Smooth muscle cell (in vitro differentiated cells): ENCODE data around the gene SNED1. TPM values are rescaled to one million over a fixed set of nuclear protein-coding genes. Genes with fewer than 3 reads are reported as not detected.

Experiments used
- DNase-seq: peaks from one replicate; lab custom pipeline; 2025; ENCODE audit not compliant: unreplicated experiment; lab: John Stamatoyannopoulos, UW
- H2AFZ ChIP-seq: fragments of 200-600 bp; sonication (generic); 2 replicates; pipeline ENCODE4 v1.6.0; 2016; ENCODE audit warnings: antibody characterized with exemption, low read depth, mild to moderate bottlenecking
- H3F3A ChIP-seq: fragments of 200-600 bp; sonication (generic); 2 replicates; pipeline ENCODE4 v1.6.0; 2017; ENCODE audit warnings: antibody characterized with exemption, low read depth
- H3K27ac ChIP-seq: fragments of 200-600 bp; sonication (generic); 2 replicates; pipeline ENCODE4 v1.5.1; 2016; ENCODE audit warnings: low read depth, mild to moderate bottlenecking
- H3K27me3 ChIP-seq: fragments of 200-600 bp; sonication (generic); 2 replicates; pipeline ENCODE4 v1.6.1; 2016; ENCODE audit warnings: low read depth, mild to moderate bottlenecking
- H3K36me3 ChIP-seq: fragments of 200-600 bp; sonication (generic); 2 replicates; pipeline ENCODE4 v1.5.1; 2016; ENCODE audit warnings: low read depth
- H3K4me1 ChIP-seq: fragments of 200-600 bp; sonication (generic); 2 replicates; pipeline ENCODE4 v1.5.1; 2016; ENCODE audit warnings: low read depth
- H3K4me2 ChIP-seq: fragments of 200-600 bp; sonication (generic); 2 replicates; pipeline ENCODE4 v1.6.0; 2016; ENCODE audit warnings: mild to moderate bottlenecking
- H3K4me3 ChIP-seq: fragments of 200-600 bp; sonication (generic); 2 replicates; pipeline ENCODE4 v1.5.1; 2016; ENCODE audit warnings: mild to moderate bottlenecking
- H3K79me2 ChIP-seq: fragments of 200-600 bp; sonication (generic); 2 replicates; pipeline ENCODE4 v1.6.0; 2016; ENCODE audit warnings: low read depth, mild to moderate bottlenecking
- H3K9ac ChIP-seq: fragments of 200-600 bp; sonication (generic); 2 replicates; pipeline ENCODE4 v1.6.0; 2016; ENCODE audit warnings: low read depth
- H3K9me3 ChIP-seq: fragments of 200-600 bp; sonication (generic); replicated peaks from 2 replicates; pipeline ENCODE4 v1.5.1; 2016; ENCODE audit warnings: low read depth
- H4K20me1 ChIP-seq: fragments of 200-600 bp; sonication (generic); 2 replicates; pipeline ENCODE4 v1.6.0; 2016; ENCODE audit warnings: low read depth
- WGBS: methylation state at CpG from one replicate; pipeline ENCODE4 v1.1.7; 2016; ENCODE audit warnings: low lambda C conversion rate; 5-methylcytosine and 5-hydroxymethylcytosine counted together
- polyA plus RNA-seq: library from polyadenylated mRNA; unstranded; fragments of >200 nt; fragmentation: Nextera tagmentation; extraction: Ambion mirVana; gene quantifications from 2 replicates; pipeline ENCODE4 v1.2.1, GENCODE V29; 2016
- total RNA-seq: library from RNA; depleted of rRNA; stranded (reverse); fragments of >200 nt; gene quantifications from 2 replicates; pipeline ENCODE4 v1.2.3, GENCODE V29; 2014
- TF ChIP-seq, protein P1 (sequence below): fragments of 200-600 bp; sonication (generic); IDR thresholded peaks from 2 replicates; pipeline ENCODE4 v1.5.1; 2017; ENCODE audit warnings: borderline replicate concordance, mild to moderate bottlenecking, antibody characterized with exemption; ENCODE audit not compliant: insufficient read depth, poor library complexity, severe bottlenecking

Gene SNED1
- total and polyA plus RNA-seq, 2 experiments from 2014 or later: 0.36 to 3.0 TPM

DNA sequence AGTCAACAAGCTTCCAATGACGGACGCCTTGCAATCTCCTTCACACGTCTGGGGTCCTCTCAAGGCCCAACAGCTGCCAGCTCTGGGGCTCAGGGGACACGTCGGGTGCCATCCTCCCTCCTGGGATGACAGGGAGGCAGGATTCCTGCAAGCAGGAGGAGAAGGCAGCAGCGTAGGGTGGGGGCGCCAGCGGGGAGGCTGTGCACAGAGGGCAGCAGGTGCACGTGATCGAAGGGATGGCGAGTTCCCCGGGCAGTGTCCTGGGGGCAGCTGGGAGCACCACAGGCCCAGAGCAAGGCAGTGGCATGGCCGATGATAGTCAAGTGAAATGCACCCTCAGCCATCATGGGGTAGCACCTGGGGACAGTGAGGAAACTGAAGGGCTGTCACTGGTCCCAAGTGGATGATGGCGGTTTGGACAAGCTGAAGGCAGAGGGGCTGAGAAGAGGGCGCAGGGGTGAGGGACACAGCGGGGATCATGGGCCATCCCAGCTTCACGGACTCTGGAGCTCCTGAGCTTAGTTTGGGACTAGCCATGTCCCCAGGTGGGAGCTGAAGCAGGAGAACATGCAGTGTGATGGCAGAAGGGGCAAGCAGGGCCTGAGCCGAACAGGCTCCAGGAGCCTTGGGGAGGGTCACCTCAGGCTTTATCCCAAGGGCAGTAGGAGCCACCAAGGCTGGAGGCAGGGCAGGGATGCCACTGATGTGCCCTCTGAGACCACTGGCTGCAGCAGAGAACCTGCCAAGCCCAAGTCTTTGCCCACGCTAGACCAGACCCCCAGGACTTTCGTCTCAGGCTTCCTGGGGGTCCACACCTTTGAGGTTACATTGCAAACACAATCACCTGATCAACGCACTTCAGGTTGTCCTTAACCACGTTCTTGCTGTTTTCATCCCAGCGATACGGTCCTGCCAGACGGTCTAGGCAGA, 16.3 kb upstream of the SNED1 start:
- TF ChIP-seq, protein P1, sequence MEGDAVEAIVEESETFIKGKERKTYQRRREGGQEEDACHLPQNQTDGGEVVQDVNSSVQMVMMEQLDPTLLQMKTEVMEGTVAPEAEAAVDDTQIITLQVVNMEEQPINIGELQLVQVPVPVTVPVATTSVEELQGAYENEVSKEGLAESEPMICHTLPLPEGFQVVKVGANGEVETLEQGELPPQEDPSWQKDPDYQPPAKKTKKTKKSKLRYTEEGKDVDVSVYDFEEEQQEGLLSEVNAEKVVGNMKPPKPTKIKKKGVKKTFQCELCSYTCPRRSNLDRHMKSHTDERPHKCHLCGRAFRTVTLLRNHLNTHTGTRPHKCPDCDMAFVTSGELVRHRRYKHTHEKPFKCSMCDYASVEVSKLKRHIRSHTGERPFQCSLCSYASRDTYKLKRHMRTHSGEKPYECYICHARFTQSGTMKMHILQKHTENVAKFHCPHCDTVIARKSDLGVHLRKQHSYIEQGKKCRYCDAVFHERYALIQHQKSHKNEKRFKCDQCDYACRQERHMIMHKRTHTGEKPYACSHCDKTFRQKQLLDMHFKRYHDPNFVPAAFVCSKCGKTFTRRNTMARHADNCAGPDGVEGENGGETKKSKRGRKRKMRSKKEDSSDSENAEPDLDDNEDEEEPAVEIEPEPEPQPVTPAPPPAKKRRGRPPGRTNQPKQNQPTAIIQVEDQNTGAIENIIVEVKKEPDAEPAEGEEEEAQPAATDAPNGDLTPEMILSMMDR: no peak
- no peaks in the 10 kb centered on the region for H3K79me2 ChIP-seq
- peaks cover 26% of the 10 kb centered on the region for H3K27me3 ChIP-seq
- no peak overlapping the region for H3K4me2 ChIP-seq
- no peaks in the 10 kb centered on the region for H3K9me3 ChIP-seq
- H3K4me3 ChIP-seq: no peak overlapping the region
- no peaks in the 10 kb centered on the region for H3F3A ChIP-seq
- H3K27ac ChIP-seq: no peak overlapping the region
- no peak for DNase-seq
- H2AFZ ChIP-seq: no peak overlapping the region
- H3K9ac ChIP-seq: no peak overlapping the region
- no peaks in the 10 kb centered on the region for H3K4me1 ChIP-seq
- no peaks in the 10 kb centered on the region for H3K36me3 ChIP-seq
- 82% methylated on average over 25 of the region's 25 CpGs for whole genome bisulfite sequencing
- H4K20me1 ChIP-seq: no peaks in the 10 kb centered on the region

DNA sequence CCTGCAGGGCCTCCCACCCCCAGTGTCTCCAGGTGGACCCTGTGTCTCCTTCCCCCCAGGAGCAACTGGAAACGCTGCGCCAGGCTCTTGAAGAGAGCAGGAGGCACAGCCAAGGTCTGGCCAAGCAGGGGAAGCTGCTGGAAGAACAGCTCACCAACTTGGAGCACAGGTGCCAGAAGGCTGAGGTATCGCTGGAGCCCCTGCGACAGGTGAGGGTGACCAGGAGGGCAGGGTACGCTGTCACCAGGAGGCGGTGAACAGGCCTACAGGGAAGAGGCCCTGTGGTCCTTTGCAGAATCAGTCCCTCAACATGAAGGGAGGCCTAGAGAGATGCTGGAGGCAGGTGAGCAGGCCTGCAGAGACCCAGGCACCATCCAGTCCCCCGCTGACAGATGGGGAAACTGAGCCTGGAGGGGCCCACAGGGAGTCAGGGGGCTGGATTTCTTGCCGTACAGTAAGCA, 15.6 kb upstream of the SNED1 start:
- H3K27ac ChIP-seq: no peak overlapping the region
- no peaks in the 10 kb centered on the region for H4K20me1 ChIP-seq
- no peak overlapping the region for H3K9ac ChIP-seq
- TF ChIP-seq, protein P1: no peak
- no peaks in the 10 kb centered on the region for H3K36me3 ChIP-seq
- H3K4me2 ChIP-seq: no peak overlapping the region
- H2AFZ ChIP-seq: no peak overlapping the region
- peaks cover 26% of the 10 kb centered on the region for H3K27me3 ChIP-seq
- no peaks in the 10 kb centered on the region for H3K9me3 ChIP-seq
- no peaks in the 10 kb centered on the region for H3K79me2 ChIP-seq
- 94% methylated on average over 8 of the region's 8 CpGs for WGBS
- DNase-seq: no peak
- no peak overlapping the region for H3K4me3 ChIP-seq
- no peaks in the 10 kb centered on the region for H3F3A ChIP-seq
- no peaks in the 10 kb centered on the region for H3K4me1 ChIP-seq

DNA sequence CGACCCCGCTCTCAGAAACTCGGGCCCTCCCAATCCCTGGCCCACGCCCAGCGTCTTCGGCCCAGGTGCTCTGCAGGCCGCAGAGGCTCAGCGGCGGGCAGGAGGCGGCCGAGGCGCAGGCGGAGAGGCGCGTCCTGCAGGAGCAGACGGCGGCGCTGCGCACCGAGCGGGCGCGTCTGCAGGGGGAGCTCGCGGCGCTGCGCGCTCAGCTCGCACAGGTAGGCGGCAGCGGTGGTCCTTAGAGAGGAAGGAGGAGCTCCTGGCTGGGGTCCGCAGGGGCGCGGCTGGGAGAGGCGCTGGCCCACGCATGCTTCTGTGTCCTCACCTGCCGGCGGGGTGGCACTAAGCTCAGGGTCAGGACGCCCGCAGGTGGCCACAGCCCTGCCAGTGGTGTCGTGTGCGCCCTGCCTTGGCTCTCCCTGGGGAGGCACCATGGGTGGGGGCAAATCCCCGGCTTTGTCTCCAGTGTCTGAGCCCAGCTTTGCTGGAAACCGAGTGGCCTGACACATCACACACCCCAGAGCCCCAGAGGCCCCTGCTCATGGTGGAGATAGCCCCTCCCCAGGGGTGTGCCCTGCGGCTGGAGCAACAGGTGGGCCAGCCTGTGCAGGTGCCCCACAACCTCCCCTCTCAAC, 14.9 kb upstream of the SNED1 start:
- no peaks in the 10 kb centered on the region for H3K79me2 ChIP-seq
- no peaks in the 10 kb centered on the region for H3K4me1 ChIP-seq
- H3K36me3 ChIP-seq: no peaks in the 10 kb centered on the region
- no peak overlapping the region for H3K4me2 ChIP-seq
- H3K4me3 ChIP-seq: no peak overlapping the region
- H3K27ac ChIP-seq: no peak overlapping the region
- no peak overlapping the region for H2AFZ ChIP-seq
- H4K20me1 ChIP-seq: no peaks in the 10 kb centered on the region
- WGBS: 11% methylated on average over 44 of the region's 45 CpGs
- no peaks in the 10 kb centered on the region for H3F3A ChIP-seq
- TF ChIP-seq, protein P1: peak; percentile 32
- H3K27me3 ChIP-seq: peaks cover 26% of the 10 kb centered on the region
- no peaks in the 10 kb centered on the region for H3K9me3 ChIP-seq
- DNase-seq: no peak
- H3K9ac ChIP-seq: no peak overlapping the region
